Measurements from ENCODE around the gene CLCNKB. TPM values are rescaled to one million over a fixed set of nuclear protein-coding genes. Genes with fewer than 3 reads are reported as not detected.
"Not testable (repeated sequence)": the region's sequence is repeated elsewhere in the genome, so short reads cannot be mapped to it uniquely, and the experiment has no call there.

Gene CLCNKB
- total and polyA plus RNA-seq, 4 donors, result 0.06 to 1.9 (median 0.29) TPM

DNA sequence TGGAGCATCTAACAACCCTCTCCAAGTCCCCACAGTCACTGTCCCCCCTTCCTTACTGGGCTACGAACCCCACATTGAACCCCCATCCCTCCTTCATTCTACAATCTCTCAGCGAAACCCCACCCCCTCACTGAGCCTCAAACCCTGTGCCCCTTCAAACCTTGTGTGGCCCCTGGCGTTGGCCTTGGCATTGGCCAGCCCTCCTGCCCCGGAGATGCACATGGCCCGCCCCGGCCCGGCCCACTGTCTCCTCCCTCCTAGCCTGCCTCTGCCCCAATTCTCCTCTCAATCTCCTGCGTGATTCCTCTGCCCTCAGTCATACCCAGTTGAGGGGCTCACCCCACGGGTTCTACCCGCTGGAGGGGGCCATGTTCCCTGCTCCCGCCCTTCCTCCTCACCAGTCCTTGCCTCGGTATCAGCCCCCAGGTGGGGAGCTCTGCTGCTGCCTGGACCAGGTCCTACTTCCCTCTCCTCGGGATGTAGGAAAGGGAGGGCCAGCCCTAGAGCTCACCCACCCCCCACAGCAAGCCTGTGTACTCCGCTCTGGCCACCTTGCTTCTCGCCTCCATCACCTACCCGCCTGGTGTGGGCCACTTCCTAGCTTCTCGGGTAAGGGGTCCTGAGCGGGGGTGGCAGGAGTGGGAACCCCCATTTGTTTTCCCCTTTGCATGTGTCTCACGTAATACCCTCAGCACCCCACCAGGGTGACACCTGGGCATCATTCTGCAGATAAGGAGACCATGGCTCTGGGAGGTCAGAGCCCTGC lies 15.2 kb upstream of the CLCNKB start:
- Histone ChIP-seq H3K27ac (ENCODE audit: low read depth in 1 of 2, low read length in 1 of 2) (no peak overlapping the region), H3K9ac (ENCODE audit: insufficient read depth in 1 of 2, low read length in 2 of 2) (no peak overlapping the region), H3K4me1 (ENCODE audit: control insufficient read depth in 5 of 5, insufficient read depth in 5 of 5, low read length in 5 of 5) (peaks cover 0 to 7% (median 0%) of the 10 kb centered on the region in 5 donors), H3K9me3 (ENCODE audit: control insufficient read depth in 4 of 4, insufficient read depth in 3 of 4, low read length in 3 of 4) (no peaks in the 10 kb centered on the region), H3K27me3 (ENCODE audit: control insufficient read depth in 3 of 3, insufficient read depth in 3 of 3, low read length in 2 of 3) (no peaks in the 10 kb centered on the region), H3K36me3 (ENCODE audit: control insufficient read depth in 4 of 4, insufficient read depth in 4 of 4, low read length in 4 of 4) (no peaks in the 10 kb centered on the region), H3K4me3 (no peak overlapping the region)
- WGBS, 2 donors, result 59 to 65% methylated on average over 19 of the region's 19 CpGs
- DNase-seq, result no peak
- TF ChIP-seq, protein P1, sequence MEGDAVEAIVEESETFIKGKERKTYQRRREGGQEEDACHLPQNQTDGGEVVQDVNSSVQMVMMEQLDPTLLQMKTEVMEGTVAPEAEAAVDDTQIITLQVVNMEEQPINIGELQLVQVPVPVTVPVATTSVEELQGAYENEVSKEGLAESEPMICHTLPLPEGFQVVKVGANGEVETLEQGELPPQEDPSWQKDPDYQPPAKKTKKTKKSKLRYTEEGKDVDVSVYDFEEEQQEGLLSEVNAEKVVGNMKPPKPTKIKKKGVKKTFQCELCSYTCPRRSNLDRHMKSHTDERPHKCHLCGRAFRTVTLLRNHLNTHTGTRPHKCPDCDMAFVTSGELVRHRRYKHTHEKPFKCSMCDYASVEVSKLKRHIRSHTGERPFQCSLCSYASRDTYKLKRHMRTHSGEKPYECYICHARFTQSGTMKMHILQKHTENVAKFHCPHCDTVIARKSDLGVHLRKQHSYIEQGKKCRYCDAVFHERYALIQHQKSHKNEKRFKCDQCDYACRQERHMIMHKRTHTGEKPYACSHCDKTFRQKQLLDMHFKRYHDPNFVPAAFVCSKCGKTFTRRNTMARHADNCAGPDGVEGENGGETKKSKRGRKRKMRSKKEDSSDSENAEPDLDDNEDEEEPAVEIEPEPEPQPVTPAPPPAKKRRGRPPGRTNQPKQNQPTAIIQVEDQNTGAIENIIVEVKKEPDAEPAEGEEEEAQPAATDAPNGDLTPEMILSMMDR (IDR thresholded peaks at IDR 0.05; ENCODE audit: control extremely low read depth, extremely low read depth), result no peak
- ATAC-seq (ENCODE audit: insufficient read depth, low FRiP score), result no peak

DNA sequence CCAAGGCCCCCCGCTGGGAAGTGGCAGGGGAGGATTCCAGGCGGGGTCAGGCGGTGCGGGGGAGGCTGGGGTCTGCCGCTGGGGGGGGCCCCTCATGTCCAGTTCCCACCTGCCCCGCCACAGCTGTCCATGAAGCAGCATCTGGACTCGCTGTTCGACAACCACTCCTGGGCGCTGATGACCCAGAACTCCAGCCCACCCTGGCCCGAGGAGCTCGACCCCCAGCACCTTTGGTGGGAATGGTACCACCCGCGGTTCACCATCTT lies 14.6 kb upstream of the CLCNKB start:
- not testable (repeated sequence) for H3K4me1 ChIP-seq (ENCODE audit: control insufficient read depth in 5 of 5, insufficient read depth in 5 of 5, low read length in 5 of 5); H3K36me3 ChIP-seq (ENCODE audit: control insufficient read depth in 4 of 4, insufficient read depth in 4 of 4, low read length in 4 of 4); H3K27me3 ChIP-seq (ENCODE audit: control insufficient read depth in 3 of 3, insufficient read depth in 3 of 3, low read length in 2 of 3); DNase-seq; H3K4me3 ChIP-seq; H3K9me3 ChIP-seq (ENCODE audit: control insufficient read depth in 4 of 4, insufficient read depth in 3 of 4, low read length in 3 of 4); H3K27ac ChIP-seq (ENCODE audit: low read depth in 1 of 2, low read length in 1 of 2); H3K9ac ChIP-seq (ENCODE audit: insufficient read depth in 1 of 2, low read length in 2 of 2); ATAC-seq (ENCODE audit: insufficient read depth, low FRiP score)
- 70 to 82% methylated on average over 6 to 13 of the region's 13 CpGs for WGBS, 2 donors

DNA sequence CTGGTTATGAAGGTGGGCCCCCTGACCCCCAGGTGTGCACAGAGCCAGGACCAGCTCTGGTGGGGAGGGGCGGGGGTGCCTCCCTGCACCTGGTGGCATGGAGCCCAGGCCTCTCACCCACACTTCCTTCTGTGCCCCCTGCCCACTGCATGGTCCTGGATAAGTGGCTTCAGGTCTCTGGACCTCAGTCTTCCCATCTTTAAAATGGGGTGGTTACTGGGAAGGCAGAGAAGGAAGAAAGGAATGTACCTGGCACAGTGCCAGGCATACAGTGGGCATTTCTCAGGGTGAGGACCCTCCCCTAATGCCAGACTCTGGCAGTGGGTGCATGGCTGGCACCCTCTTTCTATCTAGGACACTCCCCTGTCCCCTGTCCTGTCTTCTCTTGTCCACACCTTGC lies 14.3 kb upstream of the CLCNKB start:
- Histone ChIP-seq H3K9ac (ENCODE audit: insufficient read depth in 1 of 2, low read length in 2 of 2) (no peak overlapping the region), H3K36me3 (ENCODE audit: control insufficient read depth in 4 of 4, insufficient read depth in 4 of 4, low read length in 4 of 4) (no peaks in the 10 kb centered on the region), H3K27me3 (ENCODE audit: control insufficient read depth in 3 of 3, insufficient read depth in 3 of 3, low read length in 2 of 3) (no peaks in the 10 kb centered on the region), H3K4me1 (ENCODE audit: control insufficient read depth in 5 of 5, insufficient read depth in 5 of 5, low read length in 5 of 5) (peaks cover 0 to 7% (median 0%) of the 10 kb centered on the region in 5 donors), H3K27ac (ENCODE audit: low read depth in 1 of 2, low read length in 1 of 2) (no peak overlapping the region), H3K4me3 (no peak overlapping the region), H3K9me3 (ENCODE audit: control insufficient read depth in 4 of 4, insufficient read depth in 3 of 4, low read length in 3 of 4) (no peaks in the 10 kb centered on the region)
- ATAC-seq (ENCODE audit: insufficient read depth, low FRiP score), result no peak
- TF ChIP-seq, protein P1 (IDR thresholded peaks at IDR 0.05; ENCODE audit: control extremely low read depth, extremely low read depth), result no peak
- WGBS, 2 donors, result 88 to 100% methylated on average over 1 of the region's 1 CpG
- no peak for DNase-seq

DNA sequence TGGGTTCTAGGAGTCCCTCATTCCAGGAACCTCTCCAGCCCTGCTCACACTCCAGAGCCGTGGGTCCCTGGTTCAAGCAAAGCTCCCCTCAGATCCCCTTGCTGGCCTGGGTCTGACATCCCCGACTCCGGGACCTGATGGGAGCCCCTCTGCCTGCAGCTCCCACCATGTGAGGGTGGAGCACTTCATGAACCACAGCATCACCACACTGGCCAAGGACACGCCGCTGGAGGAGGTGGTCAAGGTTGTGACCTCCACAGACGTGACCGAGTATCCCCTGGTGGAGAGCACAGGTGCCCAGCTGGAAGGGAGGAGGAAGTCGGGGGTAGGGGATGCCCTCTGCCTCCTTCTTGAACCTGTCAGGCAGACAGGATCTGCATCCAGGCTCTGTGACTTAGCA lies 12.0 kb upstream of the CLCNKB start:
- H3K27ac ChIP-seq (ENCODE audit: low read depth in 1 of 2, low read length in 1 of 2), result no peak overlapping the region
- H3K27me3 ChIP-seq (ENCODE audit: control insufficient read depth in 3 of 3, insufficient read depth in 3 of 3, low read length in 2 of 3), result no peaks in the 10 kb centered on the region
- no peaks in the 10 kb centered on the region for H3K9me3 ChIP-seq (ENCODE audit: control insufficient read depth in 4 of 4, insufficient read depth in 3 of 4, low read length in 3 of 4)
- H3K9ac ChIP-seq (ENCODE audit: insufficient read depth in 1 of 2, low read length in 2 of 2), result no peak overlapping the region
- no peak for ATAC-seq (ENCODE audit: insufficient read depth, low FRiP score)
- no peak overlapping the region for H3K4me3 ChIP-seq
- TF ChIP-seq, protein P1 (IDR thresholded peaks at IDR 0.05; ENCODE audit: control extremely low read depth, extremely low read depth), result no peak
- WGBS, 2 donors, result 83 to 88% methylated on average over 8 of the region's 8 CpGs
- no peaks in the 10 kb centered on the region for H3K36me3 ChIP-seq (ENCODE audit: control insufficient read depth in 4 of 4, insufficient read depth in 4 of 4, low read length in 4 of 4)
- peaks cover 0 to 7% (median 0%) of the 10 kb centered on the region in 5 donors for H3K4me1 ChIP-seq (ENCODE audit: control insufficient read depth in 5 of 5, insufficient read depth in 5 of 5, low read length in 5 of 5)
- no peak for DNase-seq

All from lung (tissue), 12 donors.